Astrocyte (in vitro differentiated cells and primary cell): ENCODE results near the gene ZNF667. TPM values are rescaled to one million over a fixed set of nuclear protein-coding genes. Genes with fewer than 3 reads are reported as not detected.

Experiments used
- DNase-seq: peaks from one replicate; pipeline ENCODE4 v3.0.0-alpha.2; 2010; ENCODE audit warnings: low read depth
- FAIRE-seq: peaks from 2 replicates; lab custom pipeline; 2011; peaks lifted over from hg19 to GRCh38; lab: Jason Lieb, UNC
- H2AFZ ChIP-seq: 2 replicates; pipeline ENCODE4 v1.6.0; 2012; ENCODE audit warnings: low read depth, low read length, inconsistent platforms
- H3K27ac ChIP-seq: 2 replicates; pipeline ENCODE4 v1.5.1; 2011; ENCODE audit warnings: low read depth, low read length, inconsistent platforms
- H3K27me3 ChIP-seq: 2 replicates; pipeline ENCODE4 v1.6.0; 2011; ENCODE audit warnings: low read length, inconsistent platforms; ENCODE audit not compliant: insufficient read depth
- H3K36me3 ChIP-seq: 2 replicates; pipeline ENCODE4 v1.5.1; 2011; ENCODE audit warnings: low read length, inconsistent platforms; ENCODE audit not compliant: insufficient read depth
- H3K4me1 ChIP-seq: 2 replicates; pipeline ENCODE4 v1.5.1; 2011; ENCODE audit warnings: low read length, inconsistent platforms; ENCODE audit not compliant: insufficient read depth
- H3K4me2 ChIP-seq: 2 replicates; pipeline ENCODE4 v1.6.0; 2012; ENCODE audit warnings: low read length, inconsistent platforms
- H3K4me3 ChIP-seq: 2 replicates; pipeline ENCODE4 v1.5.1; 2011; ENCODE audit warnings: low read depth, mild to moderate bottlenecking, low read length, inconsistent platforms; ENCODE audit not compliant: insufficient read depth
- H3K79me2 ChIP-seq: 2 replicates; pipeline ENCODE4 v1.6.0; 2012; ENCODE audit warnings: mild to moderate bottlenecking, low read length, inconsistent platforms; ENCODE audit not compliant: insufficient read depth
- H3K9ac ChIP-seq: 2 replicates; pipeline ENCODE4 v1.6.0; 2012; ENCODE audit warnings: mild to moderate bottlenecking, low read length, inconsistent platforms
- H3K9me3 ChIP-seq: 2 replicates; pipeline ENCODE4 v1.5.1; 2012; ENCODE audit warnings: low read depth, mild to moderate bottlenecking, low read length, inconsistent platforms; ENCODE audit not compliant: insufficient read depth
- H4K20me1 ChIP-seq: 2 replicates; pipeline ENCODE4 v1.6.0; 2012; ENCODE audit warnings: low read length, inconsistent platforms; ENCODE audit not compliant: insufficient read depth
- H3K27ac Mint-ChIP-seq: one replicate; pipeline ENCODE4 v1.8.0; 2021; ENCODE audit warnings: mild to moderate bottlenecking, mixed read lengths; ENCODE audit not compliant: unreplicated experiment
- H3K27me3 Mint-ChIP-seq: one replicate; pipeline ENCODE4 v1.8.0; 2021; ENCODE audit warnings: low read depth, mixed read lengths; ENCODE audit not compliant: unreplicated experiment
- H3K36me3 Mint-ChIP-seq: one replicate; pipeline ENCODE4 v1.8.0; 2021; ENCODE audit warnings: low read depth, mixed read lengths; ENCODE audit not compliant: unreplicated experiment
- H3K4me1 Mint-ChIP-seq: one replicate; pipeline ENCODE4 v1.8.0; 2021; ENCODE audit warnings: low read depth, mixed read lengths; ENCODE audit not compliant: unreplicated experiment
- H3K4me3 Mint-ChIP-seq: one replicate; pipeline ENCODE4 v1.8.0; 2021; ENCODE audit warnings: mild to moderate bottlenecking, moderate library complexity, mixed read lengths; ENCODE audit not compliant: unreplicated experiment
- H3K9me3 Mint-ChIP-seq: one replicate; pipeline ENCODE4 v1.8.0; 2021; ENCODE audit warnings: mild to moderate bottlenecking, mixed read lengths; ENCODE audit not compliant: unreplicated experiment
- CTCF ChIP-seq: IDR thresholded peaks from 2 replicates; pipeline ENCODE4 v1.5.1; 2011; ENCODE audit warnings: low read depth, mild to moderate bottlenecking, inconsistent platforms, low read length, moderate library complexity; ENCODE audit not compliant: insufficient read depth
- EZH2 ChIP-seq: IDR thresholded peaks from 2 replicates; pipeline ENCODE4 v1.6.1; 2012; ENCODE audit warnings: mild to moderate bottlenecking, low read length, inconsistent platforms; ENCODE audit not compliant: insufficient read depth
- total RNA-seq: library from RNA; stranded (reverse); gene quantifications from 2 replicates; pipeline ENCODE4 v1.2.1, GENCODE V29; 2021

ZNF667 gene
- total RNA-seq, 1 donor from 2014 or later, result 0.64 TPM

GRCh38 chr19:56491399-56491798 lies 14.3 kb upstream of the ZNF667 start:
- Histone ChIP-seq H2AFZ (no peak overlapping the region), H3K9ac (no peak overlapping the region), H3K79me2 (peaks cover 47% of the 10 kb centered on the region), H3K9me3 (no peaks in the 10 kb centered on the region), H3K4me3 (no peak overlapping the region), H3K4me2 (no peak overlapping the region), H4K20me1 (peaks cover 8% of the 10 kb centered on the region), H3K36me3 (no peaks in the 10 kb centered on the region), H3K27ac (no peak overlapping the region), H3K4me1 (no peaks in the 10 kb centered on the region), H3K27me3 (no peaks in the 10 kb centered on the region)
- peak; percentile 27 for DNase-seq
- H3K27ac Mint-ChIP-seq, result no peak overlapping the region
- no peaks in the 10 kb centered on the region for H3K27me3 Mint-ChIP-seq
- no peak for FAIRE-seq
- peaks cover 10% of the 10 kb centered on the region for H3K9me3 Mint-ChIP-seq
- TF ChIP-seq CTCF, result no peak
- TF ChIP-seq EZH2, result no peak
- H3K4me3 Mint-ChIP-seq, result no peak overlapping the region
- H3K36me3 Mint-ChIP-seq, result no peaks in the 10 kb centered on the region
- no peaks in the 10 kb centered on the region for H3K4me1 Mint-ChIP-seq

- TF ChIP-seq CTCF (no peak), EZH2 (no peak)
- no peaks in the 10 kb centered on the region for H3K27me3 Mint-ChIP-seq
Measured at GRCh38 chr19:56477429-56478338, 539 bp upstream of the ZNF667 start.

GRCh38 chr19:56476093-56476492 lies 1.1 kb downstream of the ZNF667 start:
- Histone ChIP-seq H3K36me3 (no peaks in the 10 kb centered on the region), H3K79me2 (peaks cover 49% of the 10 kb centered on the region), H3K9me3 (peaks cover 11% of the 10 kb centered on the region), H4K20me1 (peaks cover 4% of the 10 kb centered on the region), H3K4me3 (peak overlapping the region; percentile 92), H3K27me3 (no peaks in the 10 kb centered on the region), H3K4me2 (peak overlapping the region; percentile 93), H3K4me1 (no peaks in the 10 kb centered on the region), H3K9ac (peak overlapping the region; percentile 87), H3K27ac (peak overlapping the region; percentile 87), H2AFZ (no peak overlapping the region)
- Mint-ChIP-seq H3K4me3 (no peak overlapping the region), H3K27ac (no peak overlapping the region), H3K27me3 (no peaks in the 10 kb centered on the region), H3K4me1 (no peaks in the 10 kb centered on the region), H3K9me3 (peaks cover 29% of the 10 kb centered on the region), H3K36me3 (no peaks in the 10 kb centered on the region)
- FAIRE-seq, result no peak
- TF ChIP-seq EZH2, result no peak
- no peak for TF ChIP-seq CTCF
- DNase-seq, result no peak

More at GRCh38 chr19:56477429-56478338, 539 bp upstream of the ZNF667 start:
- Histone ChIP-seq H2AFZ (peak overlapping the region; percentile 98), H3K4me1 (no peaks in the 10 kb centered on the region), H4K20me1 (peaks cover 5% of the 10 kb centered on the region), H3K27me3 (no peaks in the 10 kb centered on the region), H3K27ac (peak overlapping the region; percentile 87), H3K36me3 (no peaks in the 10 kb centered on the region), H3K79me2 (peaks cover 65% of the 10 kb centered on the region), H3K4me2 (peak overlapping the region; percentile 93), H3K4me3 (peak overlapping the region; percentile 92), H3K9me3 (peaks cover 11% of the 10 kb centered on the region), H3K9ac (peak overlapping the region; percentile 87)
- FAIRE-seq, result no peak
- H3K36me3 Mint-ChIP-seq, result no peaks in the 10 kb centered on the region
- peaks cover 22% of the 10 kb centered on the region for H3K9me3 Mint-ChIP-seq
- no peak overlapping the region for H3K27ac Mint-ChIP-seq
- H3K4me1 Mint-ChIP-seq, result no peaks in the 10 kb centered on the region
- peak; percentile 87 for DNase-seq
- H3K4me3 Mint-ChIP-seq, result peak overlapping the region; percentile 83
